Effector memory CD4-positive, alpha-beta T cell (primary cell): ENCODE results near the gene SH2D4B.
"Not testable (repeated sequence)": the region's sequence is repeated elsewhere in the genome, so short reads cannot be mapped to it uniquely, and the experiment has no call there.

Experiments used
- DNase-seq, 3 donors: peaks; one replicate each; pipeline ENCODE4 v3.0.0-alpha.2; 2020
- H3K27ac ChIP-seq: 2 replicates; pipeline ENCODE4 v1.7.0; 2013; ENCODE audit warnings: mild to moderate bottlenecking, low read length, moderate library complexity; ENCODE audit not compliant: insufficient read depth, poor library complexity, severe bottlenecking
- H3K27me3 ChIP-seq: replicated peaks from 2 replicates; pipeline ENCODE4 v1.7.0; 2013; ENCODE audit warnings: mild to moderate bottlenecking, low read length; ENCODE audit not compliant: insufficient read depth, control insufficient read depth, poor library complexity, severe bottlenecking
- H3K36me3 ChIP-seq: 2 replicates; pipeline ENCODE4 v1.7.0; 2013; ENCODE audit warnings: mild to moderate bottlenecking, low read length, moderate library complexity; ENCODE audit not compliant: control insufficient read depth, insufficient read depth
- H3K4me1 ChIP-seq: 2 replicates; pipeline ENCODE4 v1.7.0; 2013; ENCODE audit warnings: low read length, mild to moderate bottlenecking; ENCODE audit not compliant: control insufficient read depth, insufficient read depth, poor library complexity, severe bottlenecking
- H3K4me3 ChIP-seq: 2 replicates; pipeline ENCODE4 v1.7.0; 2013; ENCODE audit warnings: low read length, low read depth, mild to moderate bottlenecking; ENCODE audit not compliant: insufficient read depth, poor library complexity, severe bottlenecking
- H3K9me3 ChIP-seq: 2 replicates; pipeline ENCODE4 v1.7.0; 2013; ENCODE audit warnings: mild to moderate bottlenecking, low read length, moderate library complexity; ENCODE audit not compliant: control insufficient read depth

The SH2D4B gene

GRCh38 chr10:80526742-80527141 is 11.0 kb upstream of the SH2D4B start:
- no peak for DNase-seq
- Histone ChIP-seq H3K36me3 (no peaks in the 10 kb centered on the region), H3K27me3 (no peaks in the 10 kb centered on the region), H3K27ac (peak overlapping the region; percentile 20), H3K4me3 (no peak overlapping the region), H3K9me3 (no peaks in the 10 kb centered on the region), H3K4me1 (peaks cover 47% of the 10 kb centered on the region)

DNA sequence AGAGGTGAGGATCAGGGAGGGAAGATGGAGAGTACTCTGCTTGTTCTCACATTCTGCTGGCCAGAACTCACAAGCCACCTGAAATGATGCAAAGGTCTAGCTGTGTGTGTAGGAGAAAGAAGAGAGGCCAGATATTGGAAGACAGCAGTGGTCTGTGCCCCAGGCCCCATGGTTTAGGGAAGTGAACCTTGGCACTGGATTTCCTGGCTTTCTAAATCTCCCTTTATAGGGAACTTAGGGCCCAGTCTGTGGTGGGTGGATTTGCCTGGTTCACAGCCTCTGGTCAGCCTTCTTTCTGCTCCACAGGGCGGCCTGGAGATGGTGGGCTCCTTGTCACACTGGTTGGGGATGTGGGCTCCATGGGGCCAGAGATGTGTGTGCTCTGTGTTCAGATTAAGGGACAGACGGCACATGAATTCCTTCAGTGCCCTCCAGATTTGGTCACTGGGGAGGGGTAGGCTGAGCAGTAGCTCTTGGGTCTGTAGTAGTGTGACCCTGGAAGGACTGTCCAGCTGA is 9.5 kb upstream of the SH2D4B start:
- Histone ChIP-seq H3K27ac (no peak overlapping the region), H3K4me1 (peaks cover 47% of the 10 kb centered on the region), H3K4me3 (no peak overlapping the region), H3K36me3 (no peaks in the 10 kb centered on the region), H3K27me3 (no peaks in the 10 kb centered on the region), H3K9me3 (no peaks in the 10 kb centered on the region)
- DNase-seq, result no peak

DNA sequence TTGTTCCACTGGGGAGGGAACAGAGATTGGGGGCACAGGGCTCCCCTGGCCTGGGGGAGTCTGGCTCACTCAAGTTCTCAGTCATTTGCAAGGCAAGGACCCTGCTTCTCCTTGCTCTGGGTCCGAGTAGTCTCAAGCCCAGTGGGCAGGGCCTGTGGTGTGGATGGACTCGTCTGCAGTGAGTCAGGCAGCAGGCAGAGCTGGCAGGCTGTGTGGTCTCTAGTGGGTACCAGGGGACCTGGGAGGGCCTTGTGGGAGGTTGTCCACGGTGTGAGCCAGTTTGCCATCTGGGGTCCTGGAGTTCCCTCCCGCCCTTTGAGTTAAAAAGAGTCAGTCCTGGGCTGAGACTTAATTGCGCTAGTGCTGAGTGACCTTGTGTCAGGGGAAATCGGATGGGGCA is 8.8 kb upstream of the SH2D4B start:
- H3K9me3 ChIP-seq, result no peaks in the 10 kb centered on the region
- no peak overlapping the region for H3K4me3 ChIP-seq
- peak overlapping the region; percentile 55 for H3K27ac ChIP-seq
- no peaks in the 10 kb centered on the region for H3K36me3 ChIP-seq
- peaks cover 47% of the 10 kb centered on the region for H3K4me1 ChIP-seq
- no peaks in the 10 kb centered on the region for H3K27me3 ChIP-seq
- no peak for DNase-seq

DNA sequence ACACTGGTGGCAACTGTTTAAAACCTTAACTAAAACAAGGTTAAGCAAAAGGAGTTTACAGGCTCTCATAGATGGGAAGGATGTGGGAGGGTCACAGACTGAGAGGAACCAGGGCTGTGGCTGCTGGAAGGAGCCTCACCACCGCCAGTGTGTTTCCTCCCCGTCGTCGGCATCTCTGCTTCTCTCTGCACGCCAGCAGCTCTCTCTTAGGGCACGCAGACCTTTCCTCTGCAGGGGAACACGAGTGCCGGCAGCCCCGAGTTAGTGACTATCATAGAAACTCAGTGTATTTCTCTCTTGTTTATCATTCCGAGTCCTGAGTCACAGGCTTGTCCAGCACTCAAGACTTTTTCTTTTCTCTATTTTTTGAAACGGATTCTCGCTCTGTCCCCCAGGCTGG is 8.1 kb upstream of the SH2D4B start:
- H3K4me1 ChIP-seq, result peaks cover 47% of the 10 kb centered on the region
- H3K27ac ChIP-seq, result peak overlapping the region; percentile 55
- DNase-seq, result no peak

GRCh38 chr10:80530251-80530650 is 7.5 kb upstream of the SH2D4B start:
- no peaks in the 10 kb centered on the region for H3K9me3 ChIP-seq
- H3K27ac ChIP-seq, result peak overlapping the region; percentile 55
- no peaks in the 10 kb centered on the region for H3K27me3 ChIP-seq
- peaks cover 47% of the 10 kb centered on the region for H3K4me1 ChIP-seq
- DNase-seq, result peak in 1 of 3 donors; percentile 26
- peak overlapping the region; percentile 17 for H3K4me3 ChIP-seq
- no peaks in the 10 kb centered on the region for H3K36me3 ChIP-seq

More for the DNA sequence above, 8.1 kb upstream of the SH2D4B start:
- H3K4me3 ChIP-seq, result no peak overlapping the region
- no peaks in the 10 kb centered on the region for H3K27me3 ChIP-seq
- no peaks in the 10 kb centered on the region for H3K9me3 ChIP-seq
- H3K36me3 ChIP-seq, result no peaks in the 10 kb centered on the region

GRCh38 chr10:80530816-80531215 is 6.9 kb upstream of the SH2D4B start:
- H3K27me3 ChIP-seq, result no peaks in the 10 kb centered on the region
- no peaks in the 10 kb centered on the region for H3K36me3 ChIP-seq
- no peaks in the 10 kb centered on the region for H3K9me3 ChIP-seq
- H3K4me1 ChIP-seq, result peaks cover 41% of the 10 kb centered on the region
- DNase-seq, result no peak
- no peak overlapping the region for H3K27ac ChIP-seq
- H3K4me3 ChIP-seq, result no peak overlapping the region

- no peak for DNase-seq
- no peaks in the 10 kb centered on the region for H3K36me3 ChIP-seq
- no peak overlapping the region for H3K27ac ChIP-seq
- H3K4me3 ChIP-seq, result no peak overlapping the region
- no peaks in the 10 kb centered on the region for H3K27me3 ChIP-seq
- peaks cover 31% of the 10 kb centered on the region for H3K4me1 ChIP-seq
- H3K9me3 ChIP-seq, result no peaks in the 10 kb centered on the region
Observed at GRCh38 chr10:80532571-80532970, 5.1 kb upstream of the SH2D4B start.

GRCh38 chr10:80534059-80534458 is 3.6 kb upstream of the SH2D4B start:
- not testable (repeated sequence) for DNase-seq, H3K36me3 ChIP-seq, H3K27ac ChIP-seq, H3K4me3 ChIP-seq, H3K27me3 ChIP-seq, H3K9me3 ChIP-seq
- peaks cover 26% of the 10 kb centered on the region for H3K4me1 ChIP-seq

DNA sequence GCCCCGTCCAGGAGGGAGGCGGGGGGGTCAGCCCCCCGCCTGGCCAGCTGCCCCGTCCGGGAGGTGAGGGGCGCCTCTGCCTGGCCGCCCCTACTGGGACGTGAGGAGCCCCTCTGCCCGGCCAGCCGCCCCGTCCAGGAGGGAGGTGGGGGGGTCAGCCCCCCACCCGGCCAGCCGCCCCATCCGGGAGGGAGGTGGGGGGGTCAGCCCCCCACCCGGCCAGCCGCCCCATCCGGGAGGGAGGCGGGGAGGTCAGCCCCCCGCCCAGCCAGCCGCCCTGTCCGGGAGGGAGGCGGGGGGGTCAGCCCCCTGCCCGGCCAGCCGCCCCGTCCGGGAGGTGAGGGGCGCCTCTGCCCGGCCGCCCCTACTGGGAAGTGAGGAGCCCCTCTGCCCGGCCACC is 3.1 kb upstream of the SH2D4B start:
- not testable (repeated sequence) for H3K4me3 ChIP-seq, H3K36me3 ChIP-seq, DNase-seq, H3K9me3 ChIP-seq, H3K27ac ChIP-seq, H3K27me3 ChIP-seq
- peaks cover 20% of the 10 kb centered on the region for H3K4me1 ChIP-seq

GRCh38 chr10:80535671-80536360 is 1.9 kb upstream of the SH2D4B start:
- H3K27ac ChIP-seq, result peak overlapping the region; percentile 93
- no peaks in the 10 kb centered on the region for H3K9me3 ChIP-seq
- peaks cover 9% of the 10 kb centered on the region for H3K4me1 ChIP-seq
- H3K27me3 ChIP-seq, result no peaks in the 10 kb centered on the region
- peak overlapping the region; percentile 73 for H3K4me3 ChIP-seq
- H3K36me3 ChIP-seq, result no peaks in the 10 kb centered on the region
- DNase-seq, result peak; percentile 56 to 64 (median 62)
